Mammary epithelial cell (primary cell): ENCODE measurements around the gene SUFU.

Experiments used
- CTCF ChIP-seq, 2 donors: IDR thresholded peaks in 1 of 2; conservative IDR thresholded peaks in 1 of 2; 2 replicates each; pipeline ENCODE4 v1.5.1; 2011 to 2012; ENCODE audit warnings: inconsistent platforms in 2 of 2, low read length in 2 of 2, mild to moderate bottlenecking in 2 of 2, control low read depth in 1 of 2, low read depth in 1 of 2; ENCODE audit not compliant: insufficient read depth in 1 of 2; ENCODE audit errors: extremely low read depth in 1 of 2
- EZH2 ChIP-seq: IDR thresholded peaks from 2 replicates; pipeline ENCODE4 v1.6.1; 2012; ENCODE audit warnings: low read length, inconsistent platforms, borderline replicate concordance

- TF ChIP-seq CTCF (conservative IDR thresholded peaks at IDR 0.05 in 1 of 2, IDR thresholded peaks at IDR 0.05 in 1 of 2; ENCODE audit: extremely low read depth in 1 of 2, insufficient read depth in 1 of 2, low read depth in 1 of 2, low read length in 2 of 2), result no peak
- no peak for TF ChIP-seq EZH2
Observed at GRCh38 chr10:102461187-102462054, 42.4 kb upstream of the SUFU start.
